HG02763 (cell line): ENCODE measurements around the gene LITAF.
A peak's percentile ranks its signal among the peaks of the same experiment; 100 is the strongest.
"Not testable (repeated sequence)": the region's sequence is repeated elsewhere in the genome, so short reads cannot be mapped to it uniquely, and the experiment has no call there.

ENCODE experiments used
- ATAC-seq: cut with Tn5 transposase; IDR thresholded peaks from one replicate; pipeline ENCODE4 v1.9.1; 2021; ENCODE audit warnings: mild to moderate bottlenecking, moderate library complexity; ENCODE audit not compliant: unreplicated experiment

LITAF gene

GRCh38 chr16:11601425-11601824, 14.7 kb upstream of the LITAF start:
- no peak for ATAC-seq

- no peak for ATAC-seq
These were observed 12.9 kb upstream of the LITAF start for GRCh38 chr16:11599579-11599978.

- no peak for ATAC-seq
These were observed 10.7 kb upstream of the LITAF start for GRCh38 chr16:11597235-11598095.

GRCh38 chr16:11596572-11597226, 10.0 kb upstream of the LITAF start:
- no peak for ATAC-seq

- no peak for ATAC-seq
These were observed 6.9 kb upstream of the LITAF start for GRCh38 chr16:11593581-11593980.

- not testable (repeated sequence) for ATAC-seq
These were observed 6.4 kb upstream of the LITAF start for GRCh38 chr16:11593076-11593475.

- ATAC-seq: not testable (repeated sequence)
These were observed 4.9 kb upstream of the LITAF start for GRCh38 chr16:11591630-11592029.

GRCh38 chr16:11589198-11589550, 2.5 kb upstream of the LITAF start:
- no peak for ATAC-seq

- ATAC-seq: no peak
These were observed 1.8 kb upstream of the LITAF start for GRCh38 chr16:11588321-11589197.

- no peak for ATAC-seq
These were observed 1.0 kb upstream of the LITAF start for GRCh38 chr16:11587643-11588247.

GRCh38 chr16:11586378-11586855, 302 bp downstream of the LITAF start:
- ATAC-seq: peak; percentile 10

GRCh38 chr16:11585460-11586377, 1.0 kb downstream of the LITAF start:
- ATAC-seq: peak; percentile 10

- no peak for ATAC-seq
These were observed 2.7 kb downstream of the LITAF start for GRCh38 chr16:11583889-11584565.

GRCh38 chr16:11583166-11583565, 3.6 kb downstream of the LITAF start:
- no peak for ATAC-seq

GRCh38 chr16:11582157-11582814, 4.4 kb downstream of the LITAF start:
- ATAC-seq: no peak

- no peak for ATAC-seq
These were observed 5.0 kb downstream of the LITAF start for GRCh38 chr16:11581678-11582077.

- no peak for ATAC-seq
These were observed 6.2 kb downstream of the LITAF start for GRCh38 chr16:11580451-11581086.

GRCh38 chr16:11577290-11577660, 9.4 kb downstream of the LITAF start:
- not testable (repeated sequence) for ATAC-seq
